AG04450 (cell line): ENCODE measurements around the gene VPS37C. TPM values are rescaled to one million over a fixed set of nuclear protein-coding genes. Genes with fewer than 3 reads are reported as not detected.

ENCODE experiments used
- CTCF ChIA-PET: fragments of 300-600, 350-600 bp; formaldehyde crosslinking; extraction: SDS; loops from one replicate; lab custom pipeline; 2022; ENCODE audit warnings: antibody characterized with exemption, inconsistent platforms; lab: Charles Lee
- POLR2A ChIA-PET: fragments of 350-600 bp; formaldehyde crosslinking; extraction: SDS; loops from one replicate; lab custom pipeline; 2021; ENCODE audit warnings: antibody characterized with exemption, inconsistent platforms; lab: Yijun Ruan, JAX
- DNase-seq: peaks from one replicate; pipeline ENCODE4 v3.0.0-alpha.2; 2011; ENCODE audit warnings: low read depth, low spot score
- H3K27ac ChIP-seq: one replicate; pipeline ENCODE4 v1.5.1; 2012; ENCODE audit warnings: low read depth, low read length, control low read depth
- H3K27me3 ChIP-seq: one replicate; pipeline ENCODE4 v1.6.0; 2012; ENCODE audit warnings: low read length; ENCODE audit not compliant: control insufficient read depth, insufficient read depth
- H3K4me3 ChIP-seq: 2 replicates; pipeline ENCODE4 v1.5.1; 2011; ENCODE audit warnings: mild to moderate bottlenecking, low read depth, low read length, control low read depth
- H3K9me3 ChIP-seq: 2 replicates; pipeline ENCODE4 v1.5.1; 2012; ENCODE audit warnings: low read length; ENCODE audit not compliant: control insufficient read depth, insufficient read depth
- polyA plus RNA-seq: library from polyadenylated mRNA; depleted of rRNA; stranded (reverse); fragments of >200 nt; gene quantifications from 2 replicates; pipeline ENCODE4 v1.2.3, GENCODE V29; 2011
- TF ChIP-seq, protein P1 (sequence below): IDR thresholded peaks from 2 replicates; pipeline ENCODE4 v1.5.1; 2011; ENCODE audit warnings: low read depth, low read length, control low read depth, inconsistent platforms

Gene VPS37C
- polyA plus RNA-seq, 1 experiment, result 10.9 TPM

DNA sequence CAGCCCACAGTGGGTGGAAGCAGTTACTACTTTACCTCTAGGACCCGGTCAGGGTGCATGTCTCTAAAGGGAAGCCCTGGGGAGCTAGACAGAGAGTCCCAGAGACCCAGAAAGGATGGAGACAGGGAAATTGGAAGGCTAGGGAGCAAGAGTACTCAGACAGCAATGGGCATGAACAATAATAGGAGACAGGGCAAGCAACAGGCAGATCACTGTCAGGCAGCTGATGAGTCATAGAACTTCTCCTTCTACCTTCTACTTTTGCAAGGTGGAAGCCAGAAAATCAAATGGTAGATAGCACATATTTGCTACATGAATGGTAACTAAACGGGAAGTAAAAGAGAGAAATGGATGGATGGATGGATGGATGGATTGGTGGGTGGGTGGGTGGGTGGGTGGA, 39.3 kb downstream of the VPS37C start:
- no peaks in the 10 kb centered on the region; the same call in 1 of the 2 replicates for H3K9me3 ChIP-seq
- ChIA-PET POLR2A (no interaction called here), CTCF (no interaction called here)
- DNase-seq, result no peak
- peaks cover 20% of the 10 kb centered on the region for H3K27me3 ChIP-seq
- no peak overlapping the region for H3K4me3 ChIP-seq
- TF ChIP-seq, protein P1, sequence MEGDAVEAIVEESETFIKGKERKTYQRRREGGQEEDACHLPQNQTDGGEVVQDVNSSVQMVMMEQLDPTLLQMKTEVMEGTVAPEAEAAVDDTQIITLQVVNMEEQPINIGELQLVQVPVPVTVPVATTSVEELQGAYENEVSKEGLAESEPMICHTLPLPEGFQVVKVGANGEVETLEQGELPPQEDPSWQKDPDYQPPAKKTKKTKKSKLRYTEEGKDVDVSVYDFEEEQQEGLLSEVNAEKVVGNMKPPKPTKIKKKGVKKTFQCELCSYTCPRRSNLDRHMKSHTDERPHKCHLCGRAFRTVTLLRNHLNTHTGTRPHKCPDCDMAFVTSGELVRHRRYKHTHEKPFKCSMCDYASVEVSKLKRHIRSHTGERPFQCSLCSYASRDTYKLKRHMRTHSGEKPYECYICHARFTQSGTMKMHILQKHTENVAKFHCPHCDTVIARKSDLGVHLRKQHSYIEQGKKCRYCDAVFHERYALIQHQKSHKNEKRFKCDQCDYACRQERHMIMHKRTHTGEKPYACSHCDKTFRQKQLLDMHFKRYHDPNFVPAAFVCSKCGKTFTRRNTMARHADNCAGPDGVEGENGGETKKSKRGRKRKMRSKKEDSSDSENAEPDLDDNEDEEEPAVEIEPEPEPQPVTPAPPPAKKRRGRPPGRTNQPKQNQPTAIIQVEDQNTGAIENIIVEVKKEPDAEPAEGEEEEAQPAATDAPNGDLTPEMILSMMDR, result no peak
- H3K27ac ChIP-seq, result no peak overlapping the region

DNA sequence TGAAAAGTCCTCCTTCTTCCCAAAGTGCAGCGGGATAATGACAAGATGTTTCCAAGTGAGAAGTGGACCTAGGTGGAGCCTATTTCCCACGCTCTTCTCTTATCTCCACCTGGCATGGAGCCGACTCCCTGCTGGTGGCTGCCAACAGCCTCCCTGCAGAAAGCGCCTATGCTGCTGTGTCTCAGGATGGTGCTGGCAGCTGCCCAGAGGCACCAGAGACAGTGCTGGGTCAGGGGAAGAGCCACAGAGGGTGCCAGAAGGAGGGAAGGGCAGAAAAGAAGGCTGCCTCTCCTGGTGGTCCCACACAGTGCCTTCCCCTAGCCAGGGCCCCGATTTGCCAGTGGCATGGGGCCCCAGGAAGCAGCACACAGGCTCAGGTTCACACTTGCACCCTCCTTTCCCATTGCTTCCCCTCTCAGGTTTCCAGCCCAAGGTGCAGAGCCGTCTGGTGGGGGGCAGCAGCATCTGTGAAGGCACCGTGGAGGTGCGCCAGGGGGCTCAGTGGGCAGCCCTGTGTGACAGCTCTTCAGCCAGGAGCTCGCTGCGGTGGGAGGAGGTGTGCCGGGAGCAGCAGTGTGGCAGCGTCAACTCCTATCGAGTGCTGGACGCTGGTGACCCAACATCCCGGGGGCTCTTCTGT, 39.9 kb downstream of the VPS37C start:
- ChIA-PET CTCF (interaction anchor here (1.1 kb wide), 1 partner anchor 221 kb away, joined by 3 read pairs; no protein-coding TSS in a partner anchor), POLR2A (no interaction called here)
- Histone ChIP-seq H3K27me3 (peaks cover 18% of the 10 kb centered on the region), H3K9me3 (no peaks in the 10 kb centered on the region; the same call in 1 of the 2 replicates), H3K4me3 (no peak overlapping the region), H3K27ac (no peak overlapping the region)
- no peak for DNase-seq
- TF ChIP-seq, protein P1, result no peak

DNA sequence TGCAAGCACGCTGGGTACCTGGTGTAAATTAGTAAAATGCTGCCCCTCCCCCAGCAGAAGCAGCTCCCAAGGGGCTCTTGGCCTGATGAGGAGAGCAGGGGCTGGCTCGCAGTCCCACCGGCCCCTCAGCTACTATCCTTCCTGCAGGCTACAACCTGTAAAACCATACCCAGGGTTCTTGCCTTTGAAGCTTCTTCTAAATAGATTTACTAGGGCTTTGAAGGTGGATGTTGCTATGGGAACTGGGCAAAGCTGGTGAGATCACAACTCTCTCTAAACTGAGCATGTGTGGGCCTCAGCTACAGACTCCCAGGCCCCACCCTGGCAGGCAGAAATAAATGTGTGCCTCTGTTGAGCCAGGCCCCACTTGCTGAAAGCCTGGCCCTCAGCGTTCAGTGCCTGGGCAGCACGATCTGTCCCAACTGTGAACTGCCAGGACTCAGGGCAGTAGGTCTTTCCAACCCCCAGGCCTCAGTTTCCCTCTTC, 40.5 kb downstream of the VPS37C start:
- TF ChIP-seq, protein P1, result no peak
- Histone ChIP-seq H3K4me3 (no peak overlapping the region), H3K27me3 (peaks cover 13% of the 10 kb centered on the region), H3K9me3 (no peaks in the 10 kb centered on the region; the same call in 1 of the 2 replicates), H3K27ac (no peak overlapping the region)
- ChIA-PET POLR2A (no interaction called here), CTCF (interaction anchor here (0.7 to 1.1 kb wide), 2 partner anchors 8 to 221 kb away, joined by 3 read pairs; no protein-coding TSS in a partner anchor)
- no peak for DNase-seq

DNA sequence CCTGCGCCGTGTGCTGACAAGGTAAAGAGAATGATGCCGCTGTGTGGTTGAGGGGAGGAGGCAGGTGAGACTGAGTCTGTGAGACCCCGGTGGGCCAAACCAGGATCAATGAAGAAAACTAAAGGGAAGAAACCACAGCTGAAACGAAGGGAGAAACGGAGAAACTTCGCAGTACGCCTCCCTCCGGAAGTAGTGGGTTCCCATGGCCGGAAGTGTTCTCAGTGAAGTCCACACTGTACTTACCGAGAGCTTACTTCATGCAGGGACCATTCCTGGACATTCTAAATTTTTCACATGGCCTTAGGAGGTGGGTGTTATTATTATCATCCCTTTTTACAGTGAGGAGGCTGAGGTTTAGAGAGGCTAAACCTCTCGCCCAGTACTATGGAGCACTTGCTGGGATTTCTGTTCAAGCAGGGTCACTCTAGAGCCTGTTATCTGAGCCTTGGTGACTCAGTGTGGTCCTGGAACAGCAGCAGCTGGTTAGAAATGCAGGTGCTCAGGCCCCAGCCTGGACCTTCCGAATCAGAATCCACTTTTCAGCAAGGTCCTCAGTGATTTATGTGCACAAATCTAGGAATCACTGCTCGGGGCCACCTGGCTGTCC, 41.0 kb downstream of the VPS37C start:
- Histone ChIP-seq H3K9me3 (no peaks in the 10 kb centered on the region; the same call in 1 of the 2 replicates), H3K27ac (no peak overlapping the region), H3K4me3 (no peak overlapping the region), H3K27me3 (peaks cover 15% of the 10 kb centered on the region)
- CTCF ChIA-PET, result interaction anchor here (0.7 to 1.1 kb wide), 2 partner anchors 9 to 220 kb away, joined by 3 read pairs; no protein-coding TSS in a partner anchor
- DNase-seq, result no peak
- TF ChIP-seq, protein P1, result no peak
- POLR2A ChIA-PET, result no interaction called here

DNA sequence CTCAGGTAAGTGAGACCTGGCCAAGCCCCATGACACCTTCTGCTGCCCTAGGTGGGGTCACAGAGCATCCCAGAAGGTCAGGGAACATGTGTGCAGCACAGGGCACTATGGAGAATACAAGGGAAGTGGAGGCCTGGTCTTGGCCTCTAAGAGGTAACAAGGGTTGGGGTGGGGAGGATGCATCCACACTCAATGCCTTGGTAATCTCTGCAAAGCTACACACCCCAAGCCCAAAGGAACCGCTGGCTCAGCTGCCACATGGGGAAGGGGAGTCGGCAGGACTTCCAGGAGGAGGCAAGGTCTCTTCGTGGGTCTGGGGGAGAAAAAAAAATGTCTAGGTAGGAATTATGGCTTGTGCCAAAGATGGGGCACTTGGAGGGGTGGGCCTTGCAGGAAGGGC, 41.7 kb downstream of the VPS37C start:
- POLR2A ChIA-PET, result no interaction called here
- Histone ChIP-seq H3K4me3 (no peak overlapping the region), H3K9me3 (no peaks in the 10 kb centered on the region; the same call in 1 of the 2 replicates), H3K27me3 (peaks cover 16% of the 10 kb centered on the region), H3K27ac (no peak overlapping the region)
- no peak for DNase-seq
- TF ChIP-seq, protein P1, result no peak
- CTCF ChIA-PET, result no interaction called here
